SH-SY5Y (cell line): ENCODE measurements around the gene ARHGEF25.

ENCODE experiments used
- GATA2 ChIP-seq: IDR thresholded peaks from 2 replicates; pipeline ENCODE4 v1.6.1; 2011; ENCODE audit warnings: mild to moderate bottlenecking, low read depth, low read length
- GATA3 ChIP-seq: IDR thresholded peaks from 2 replicates; pipeline ENCODE4 v1.6.1; 2011; ENCODE audit warnings: low read depth, mild to moderate bottlenecking, low read length, moderate library complexity

- TF ChIP-seq GATA2, result no peak
- TF ChIP-seq GATA3, result no peak
These were observed 42.8 kb downstream of the ARHGEF25 start for GRCh38 chr12:57654042-57654441.
